GM12891 (cell line): Measurements from ENCODE around the gene DNAJC11.

Experiments
- POLR2A ChIP-seq: IDR thresholded peaks from 2 replicates; pipeline ENCODE4 v1.6.1; 2011; ENCODE audit warnings: low read depth, low read length, control low read depth
- POLR2AphosphoS5 ChIP-seq: IDR thresholded peaks from 2 replicates; pipeline ENCODE4 v1.6.1; 2011; ENCODE audit warnings: low read depth, low read length, control low read depth

DNA sequence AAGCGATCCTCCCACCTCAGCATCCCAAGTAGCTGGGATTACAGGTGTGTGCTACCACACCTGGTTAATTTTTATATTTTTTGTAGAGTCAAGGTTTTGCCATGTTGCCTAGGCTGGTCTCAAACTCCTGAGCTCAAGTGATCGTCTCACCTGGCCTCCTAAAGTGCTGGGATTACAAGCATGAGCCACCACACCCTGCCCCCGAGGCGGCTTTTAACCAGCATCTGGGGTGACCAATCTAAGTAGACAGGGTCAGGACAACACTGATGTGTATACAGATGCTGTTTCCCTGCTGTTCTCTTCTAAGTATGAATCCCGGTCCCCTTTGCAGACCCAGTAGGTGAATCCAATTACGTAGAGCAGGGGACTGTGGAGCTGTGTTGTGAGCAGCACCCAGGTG, 53.1 kb downstream of the DNAJC11 start:
- TF ChIP-seq POLR2A (no peak), POLR2AphosphoS5 (no peak)
